WTC11 (cell line): ENCODE measurements around the gene MRTFB. TPM values are rescaled to one million over a fixed set of nuclear protein-coding genes. Genes with fewer than 3 reads are reported as not detected.

Experiments used
- ATAC-seq: fragments of 200-7000 bp; cut with Tn5 transposase; 2 replicates; pipeline ENCODE4 v1.10.0; 2021; ENCODE audit warnings: mild to moderate bottlenecking, moderate library complexity
- CTCF ChIA-PET: fragments of 300-600 bp; sonication (Branson Sonifier 250); formaldehyde crosslinking; loops from one replicate; lab custom pipeline; 2021; ENCODE audit warnings: antibody characterized with exemption; lab: Charles Lee
- POLR2A ChIA-PET: fragments of 350-600 bp; sonication (Branson Sonifier 250); formaldehyde crosslinking; loops from one replicate; lab custom pipeline; 2021; ENCODE audit warnings: antibody characterized with exemption; lab: Charles Lee
- DNase-seq: peaks from one replicate; pipeline ENCODE4 v3.0.0; 2021; ENCODE audit warnings: low spot score
- H3K27ac Mint-ChIP-seq: 2 replicates; pipeline ENCODE4 v1.8.0; 2021; ENCODE audit warnings: mixed read lengths
- H3K27me3 Mint-ChIP-seq: 2 replicates; pipeline ENCODE4 v1.8.0; 2021; ENCODE audit warnings: low read depth, mild to moderate bottlenecking, moderate library complexity, mixed read lengths
- H3K36me3 Mint-ChIP-seq: 2 replicates; pipeline ENCODE4 v1.8.0; 2021; ENCODE audit warnings: mixed read lengths
- H3K4me1 Mint-ChIP-seq: 2 replicates; pipeline ENCODE4 v1.8.0; 2022; ENCODE audit warnings: mixed read lengths
- H3K4me3 Mint-ChIP-seq: 2 replicates; pipeline ENCODE4 v1.8.0; 2021; ENCODE audit warnings: mild to moderate bottlenecking, moderate library complexity, mixed read lengths
- H3K9me3 Mint-ChIP-seq: 2 replicates; pipeline ENCODE4 v1.8.0; 2021; ENCODE audit warnings: mixed read lengths
- ATF1 ChIP-seq: sonication (generic); formaldehyde crosslinking; IDR thresholded peaks from 2 replicates; pipeline ENCODE4 v1.8.1; 2023; ENCODE audit warnings: mild to moderate bottlenecking, moderate library complexity, missing genetic modification reagents
- CREM ChIP-seq: sonication (generic); formaldehyde crosslinking; IDR thresholded peaks from 2 replicates; pipeline ENCODE4 v1.8.1; 2022; ENCODE audit warnings: mild to moderate bottlenecking, missing genetic modification reagents, moderate library complexity
- GABPB1 ChIP-seq: sonication (generic); formaldehyde crosslinking; IDR thresholded peaks from 2 replicates; pipeline ENCODE4 v1.8.1; 2023; ENCODE audit warnings: mild to moderate bottlenecking, missing genetic modification reagents
- JAZF1 ChIP-seq: fragments of 250-450 bp; sonication (Bioruptor Pico); IDR thresholded peaks from 2 replicates; pipeline ENCODE4 v1.9.0; 2021; ENCODE audit warnings: moderate library complexity, mild to moderate bottlenecking, inconsistent platforms
- MYBL2 ChIP-seq: sonication (generic); formaldehyde crosslinking; IDR thresholded peaks from 2 replicates; pipeline ENCODE4 v1.8.1; 2023; ENCODE audit warnings: mild to moderate bottlenecking, moderate library complexity, missing genetic modification reagents
- NR3C1 ChIP-seq: sonication (generic); formaldehyde crosslinking; conservative IDR thresholded peaks from 2 replicates; pipeline ENCODE4 v1.8.1; 2023; ENCODE audit warnings: low read depth, mild to moderate bottlenecking, missing genetic modification reagents
- RELA ChIP-seq: sonication (generic); formaldehyde crosslinking; IDR thresholded peaks from 2 replicates; pipeline ENCODE4 v1.8.1; 2022; ENCODE audit warnings: missing genetic modification reagents, mild to moderate bottlenecking, borderline replicate concordance
- SMAD4 ChIP-seq: sonication (generic); formaldehyde crosslinking; IDR thresholded peaks from 2 replicates; pipeline ENCODE4 v1.8.0; 2022; ENCODE audit warnings: mild to moderate bottlenecking, missing genetic modification reagents
- TCF7 ChIP-seq: sonication (generic); formaldehyde crosslinking; IDR thresholded peaks from 2 replicates; pipeline ENCODE4 v1.8.0; 2022; ENCODE audit warnings: mild to moderate bottlenecking, low read depth, missing genetic modification reagents, moderate library complexity
- ZBTB21 ChIP-seq: sonication (generic); formaldehyde crosslinking; IDR thresholded peaks from 2 replicates; pipeline ENCODE4 v1.8.1; 2023; ENCODE audit warnings: mild to moderate bottlenecking, missing genetic modification reagents, borderline replicate concordance
- ZNF423 ChIP-seq: fragments of 250-450 bp; sonication (Bioruptor Pico); IDR thresholded peaks from 2 replicates; pipeline ENCODE4 v2.1.2; 2022; ENCODE audit warnings: mild to moderate bottlenecking, moderate library complexity
- total RNA-seq: library from RNA; stranded (reverse); gene quantifications from 3 replicates; pipeline ENCODE4 v1.2.3, GENCODE V29; 2021
- TF ChIP-seq, protein P1 (sequence below): sonication (generic); formaldehyde crosslinking; IDR thresholded peaks from 2 replicates; pipeline ENCODE4 v1.8.1; 2023; ENCODE audit warnings: mild to moderate bottlenecking, missing genetic modification reagents, moderate library complexity
- TF ChIP-seq, protein P2 (sequence below): sonication (generic); formaldehyde crosslinking; IDR thresholded peaks from 2 replicates; pipeline ENCODE4 v1.8.1; 2022; ENCODE audit warnings: missing genetic modification reagents, borderline replicate concordance
- TF ChIP-seq, protein P3 (sequence below): sonication (generic); formaldehyde crosslinking; IDR thresholded peaks from 2 replicates; pipeline ENCODE4 v1.8.0; 2022; ENCODE audit warnings: mild to moderate bottlenecking, missing genetic modification reagents
- TF ChIP-seq, protein P4 (sequence below): sonication (generic); formaldehyde crosslinking; IDR thresholded peaks from 2 replicates; pipeline ENCODE4 v1.8.1; 2022; ENCODE audit warnings: mild to moderate bottlenecking, missing genetic modification reagents, moderate library complexity, borderline replicate concordance
- TF ChIP-seq, protein P5 (sequence below): fragments of 250-450 bp; sonication (Bioruptor Pico); IDR thresholded peaks from 2 replicates; pipeline ENCODE4 v1.9.0; 2021; ENCODE audit warnings: mild to moderate bottlenecking
- TF ChIP-seq, protein P6 (sequence below): sonication (generic); formaldehyde crosslinking; conservative IDR thresholded peaks from 2 replicates; pipeline ENCODE4 v1.8.1; 2023; ENCODE audit warnings: mild to moderate bottlenecking, low read depth, missing genetic modification reagents, moderate library complexity
- TF ChIP-seq, protein P7 (sequence below): fragments of 250-450 bp; sonication (Bioruptor Pico); IDR thresholded peaks from 2 replicates; pipeline ENCODE4 v2.1.2; 2022; ENCODE audit warnings: mild to moderate bottlenecking, moderate library complexity

MRTFB gene
- total RNA-seq, 1 experiment from 2014 or later, result 30.8 TPM

DNA sequence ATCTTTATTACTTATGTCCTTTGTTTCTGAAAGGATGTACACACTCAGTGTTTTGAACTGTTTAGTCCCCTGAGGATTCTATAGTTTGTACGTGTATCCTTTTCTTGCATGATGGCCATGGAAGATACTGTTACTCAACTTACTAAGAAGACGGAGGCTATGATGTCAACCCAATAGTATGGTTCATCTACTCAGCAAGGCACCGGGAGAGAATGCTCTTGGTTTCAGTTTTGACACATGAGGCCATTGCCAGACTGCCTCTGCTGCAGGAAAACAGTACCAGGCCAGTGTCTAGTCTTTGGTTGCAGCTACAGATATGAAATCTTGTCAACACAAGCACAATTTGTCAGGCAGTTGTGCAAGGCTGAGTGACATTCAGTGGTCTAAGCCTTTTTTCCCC is 134.5 kb downstream of the MRTFB start (continued):
- TF ChIP-seq NR3C1 (CRISPR knock-in tag) (no peak), ZBTB21 (CRISPR knock-in tag) (no peak), SMAD4 (CRISPR knock-in tag) (no peak)
- TF ChIP-seq, protein P1, sequence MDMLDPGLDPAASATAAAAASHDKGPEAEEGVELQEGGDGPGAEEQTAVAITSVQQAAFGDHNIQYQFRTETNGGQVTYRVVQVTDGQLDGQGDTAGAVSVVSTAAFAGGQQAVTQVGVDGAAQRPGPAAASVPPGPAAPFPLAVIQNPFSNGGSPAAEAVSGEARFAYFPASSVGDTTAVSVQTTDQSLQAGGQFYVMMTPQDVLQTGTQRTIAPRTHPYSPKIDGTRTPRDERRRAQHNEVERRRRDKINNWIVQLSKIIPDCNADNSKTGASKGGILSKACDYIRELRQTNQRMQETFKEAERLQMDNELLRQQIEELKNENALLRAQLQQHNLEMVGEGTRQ (CRISPR knock-in tag), result no peak

DNA sequence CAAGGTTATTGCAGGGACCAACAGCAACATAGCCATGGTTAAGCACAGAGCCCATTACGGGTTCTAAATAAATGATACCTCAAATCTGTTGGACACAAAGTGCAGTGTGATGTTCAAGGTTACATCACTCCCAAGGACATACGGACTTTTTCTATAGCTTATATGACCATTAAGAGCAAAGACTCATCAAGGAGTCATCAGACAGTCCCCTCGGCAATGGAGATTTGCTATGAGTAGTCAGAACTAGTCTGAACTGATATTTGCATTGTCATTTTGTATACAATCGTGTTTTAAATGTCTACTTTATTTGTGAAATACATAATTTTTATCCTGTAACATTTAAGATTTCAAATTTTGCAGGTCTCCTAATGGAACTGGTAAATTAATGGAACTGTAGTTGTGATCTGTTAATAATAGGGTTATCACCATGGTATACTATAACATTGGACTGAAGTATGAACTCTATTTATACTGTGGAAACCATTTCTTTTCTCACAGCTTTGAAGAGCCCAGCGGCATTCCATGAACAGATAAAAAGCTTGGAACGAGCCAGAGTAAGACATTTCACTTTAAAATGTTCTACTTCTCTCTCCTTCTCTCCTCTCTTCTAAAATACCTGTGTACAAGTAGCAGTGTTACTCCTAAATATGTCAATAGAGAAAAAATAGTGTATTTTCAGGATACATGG is 140.9 kb downstream of the MRTFB start:
- ChIA-PET POLR2A (no interaction called here), CTCF (interaction anchor here (1.1 kb wide), 1 partner anchor 292 kb away, joined by 4 read pairs; the partner anchor contains the start of gene ERCC4)
- Mint-ChIP-seq H3K36me3 (peaks cover 10% of the 10 kb centered on the region), H3K4me1 (no peaks in the 10 kb centered on the region), H3K27me3 (no peaks in the 10 kb centered on the region), H3K27ac (no peak overlapping the region), H3K4me3 (no peak overlapping the region), H3K9me3 (no peaks in the 10 kb centered on the region)
- no peak for TF ChIP-seq GABPB1 (CRISPR knock-in tag)
- TF ChIP-seq, protein P2, sequence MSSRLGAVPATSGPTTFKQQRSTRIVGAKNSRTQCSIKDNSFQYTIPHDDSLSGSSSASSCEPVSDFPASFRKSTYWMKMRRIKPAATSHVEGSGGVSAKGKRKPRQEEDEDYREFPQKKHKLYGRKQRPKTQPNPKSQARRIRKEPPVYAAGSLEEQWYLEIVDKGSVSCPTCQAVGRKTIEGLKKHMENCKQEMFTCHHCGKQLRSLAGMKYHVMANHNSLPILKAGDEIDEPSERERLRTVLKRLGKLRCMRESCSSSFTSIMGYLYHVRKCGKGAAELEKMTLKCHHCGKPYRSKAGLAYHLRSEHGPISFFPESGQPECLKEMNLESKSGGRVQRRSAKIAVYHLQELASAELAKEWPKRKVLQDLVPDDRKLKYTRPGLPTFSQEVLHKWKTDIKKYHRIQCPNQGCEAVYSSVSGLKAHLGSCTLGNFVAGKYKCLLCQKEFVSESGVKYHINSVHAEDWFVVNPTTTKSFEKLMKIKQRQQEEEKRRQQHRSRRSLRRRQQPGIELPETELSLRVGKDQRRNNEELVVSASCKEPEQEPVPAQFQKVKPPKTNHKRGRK (CRISPR knock-in tag), result no peak
- no peak for TF ChIP-seq RELA
- no peak for TF ChIP-seq ZNF423 (CRISPR knock-in tag)
- ATAC-seq, result no peak
- DNase-seq, result no peak

DNA sequence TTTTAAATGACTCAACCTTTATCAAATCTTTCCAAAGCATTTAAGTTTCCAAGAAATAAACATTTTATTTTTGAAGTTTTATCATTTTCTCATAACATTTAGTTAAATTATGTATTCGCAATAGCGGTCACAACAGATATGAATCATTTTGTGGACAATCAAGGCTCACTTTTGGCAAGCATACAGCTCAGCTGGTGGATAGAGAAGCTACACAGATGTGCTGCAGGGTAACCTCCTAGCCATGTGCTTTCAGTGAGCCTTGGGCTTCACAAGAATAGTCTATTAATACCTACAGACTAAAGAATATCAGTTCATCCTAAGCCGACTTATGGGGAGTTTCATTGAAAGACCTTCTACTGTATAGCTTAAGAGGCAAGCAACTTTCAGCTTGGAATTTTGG is 144.8 kb downstream of the MRTFB start:
- Mint-ChIP-seq H3K27me3 (no peaks in the 10 kb centered on the region), H3K27ac (no peak overlapping the region), H3K4me3 (no peak overlapping the region), H3K4me1 (0 out of 2 replicates have a peak, but pooled peaks cover 4% of the 10 kb centered on the region), H3K9me3 (no peaks in the 10 kb centered on the region), H3K36me3 (peaks cover 27% of the 10 kb centered on the region)
- ATAC-seq (no peak), DNase-seq (no peak)
- TF ChIP-seq, protein P1 (CRISPR knock-in tag), result no peak
- TF ChIP-seq CREM (CRISPR knock-in tag), result no peak
- TF ChIP-seq, protein P3, sequence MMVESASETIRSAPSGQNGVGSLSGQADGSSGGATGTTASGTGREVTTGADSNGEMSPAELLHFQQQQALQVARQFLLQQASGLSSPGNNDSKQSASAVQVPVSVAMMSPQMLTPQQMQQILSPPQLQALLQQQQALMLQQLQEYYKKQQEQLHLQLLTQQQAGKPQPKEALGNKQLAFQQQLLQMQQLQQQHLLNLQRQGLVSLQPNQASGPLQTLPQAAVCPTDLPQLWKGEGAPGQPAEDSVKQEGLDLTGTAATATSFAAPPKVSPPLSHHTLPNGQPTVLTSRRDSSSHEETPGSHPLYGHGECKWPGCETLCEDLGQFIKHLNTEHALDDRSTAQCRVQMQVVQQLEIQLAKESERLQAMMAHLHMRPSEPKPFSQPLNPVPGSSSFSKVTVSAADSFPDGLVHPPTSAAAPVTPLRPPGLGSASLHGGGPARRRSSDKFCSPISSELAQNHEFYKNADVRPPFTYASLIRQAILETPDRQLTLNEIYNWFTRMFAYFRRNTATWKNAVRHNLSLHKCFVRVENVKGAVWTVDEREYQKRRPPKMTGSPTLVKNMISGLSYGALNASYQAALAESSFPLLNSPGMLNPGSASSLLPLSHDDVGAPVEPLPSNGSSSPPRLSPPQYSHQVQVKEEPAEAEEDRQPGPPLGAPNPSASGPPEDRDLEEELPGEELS, result no peak
- no peak for TF ChIP-seq ZBTB21 (CRISPR knock-in tag)
- TF ChIP-seq, protein P4, sequence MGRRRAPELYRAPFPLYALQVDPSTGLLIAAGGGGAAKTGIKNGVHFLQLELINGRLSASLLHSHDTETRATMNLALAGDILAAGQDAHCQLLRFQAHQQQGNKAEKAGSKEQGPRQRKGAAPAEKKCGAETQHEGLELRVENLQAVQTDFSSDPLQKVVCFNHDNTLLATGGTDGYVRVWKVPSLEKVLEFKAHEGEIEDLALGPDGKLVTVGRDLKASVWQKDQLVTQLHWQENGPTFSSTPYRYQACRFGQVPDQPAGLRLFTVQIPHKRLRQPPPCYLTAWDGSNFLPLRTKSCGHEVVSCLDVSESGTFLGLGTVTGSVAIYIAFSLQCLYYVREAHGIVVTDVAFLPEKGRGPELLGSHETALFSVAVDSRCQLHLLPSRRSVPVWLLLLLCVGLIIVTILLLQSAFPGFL (CRISPR knock-in tag), result no peak
- TF ChIP-seq JAZF1 (CRISPR knock-in tag), result no peak
- no peak for TF ChIP-seq MYBL2 (CRISPR knock-in tag)
- TF ChIP-seq, protein P5, sequence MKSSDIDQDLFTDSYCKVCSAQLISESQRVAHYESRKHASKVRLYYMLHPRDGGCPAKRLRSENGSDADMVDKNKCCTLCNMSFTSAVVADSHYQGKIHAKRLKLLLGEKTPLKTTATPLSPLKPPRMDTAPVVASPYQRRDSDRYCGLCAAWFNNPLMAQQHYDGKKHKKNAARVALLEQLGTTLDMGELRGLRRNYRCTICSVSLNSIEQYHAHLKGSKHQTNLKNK, result no peak
- no peak for TF ChIP-seq TCF7 (CRISPR knock-in tag)
- no peak for TF ChIP-seq ATF1
- TF ChIP-seq, protein P6, sequence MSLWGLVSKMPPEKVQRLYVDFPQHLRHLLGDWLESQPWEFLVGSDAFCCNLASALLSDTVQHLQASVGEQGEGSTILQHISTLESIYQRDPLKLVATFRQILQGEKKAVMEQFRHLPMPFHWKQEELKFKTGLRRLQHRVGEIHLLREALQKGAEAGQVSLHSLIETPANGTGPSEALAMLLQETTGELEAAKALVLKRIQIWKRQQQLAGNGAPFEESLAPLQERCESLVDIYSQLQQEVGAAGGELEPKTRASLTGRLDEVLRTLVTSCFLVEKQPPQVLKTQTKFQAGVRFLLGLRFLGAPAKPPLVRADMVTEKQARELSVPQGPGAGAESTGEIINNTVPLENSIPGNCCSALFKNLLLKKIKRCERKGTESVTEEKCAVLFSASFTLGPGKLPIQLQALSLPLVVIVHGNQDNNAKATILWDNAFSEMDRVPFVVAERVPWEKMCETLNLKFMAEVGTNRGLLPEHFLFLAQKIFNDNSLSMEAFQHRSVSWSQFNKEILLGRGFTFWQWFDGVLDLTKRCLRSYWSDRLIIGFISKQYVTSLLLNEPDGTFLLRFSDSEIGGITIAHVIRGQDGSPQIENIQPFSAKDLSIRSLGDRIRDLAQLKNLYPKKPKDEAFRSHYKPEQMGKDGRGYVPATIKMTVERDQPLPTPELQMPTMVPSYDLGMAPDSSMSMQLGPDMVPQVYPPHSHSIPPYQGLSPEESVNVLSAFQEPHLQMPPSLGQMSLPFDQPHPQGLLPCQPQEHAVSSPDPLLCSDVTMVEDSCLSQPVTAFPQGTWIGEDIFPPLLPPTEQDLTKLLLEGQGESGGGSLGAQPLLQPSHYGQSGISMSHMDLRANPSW (CRISPR knock-in tag), result no peak
- TF ChIP-seq, protein P7, sequence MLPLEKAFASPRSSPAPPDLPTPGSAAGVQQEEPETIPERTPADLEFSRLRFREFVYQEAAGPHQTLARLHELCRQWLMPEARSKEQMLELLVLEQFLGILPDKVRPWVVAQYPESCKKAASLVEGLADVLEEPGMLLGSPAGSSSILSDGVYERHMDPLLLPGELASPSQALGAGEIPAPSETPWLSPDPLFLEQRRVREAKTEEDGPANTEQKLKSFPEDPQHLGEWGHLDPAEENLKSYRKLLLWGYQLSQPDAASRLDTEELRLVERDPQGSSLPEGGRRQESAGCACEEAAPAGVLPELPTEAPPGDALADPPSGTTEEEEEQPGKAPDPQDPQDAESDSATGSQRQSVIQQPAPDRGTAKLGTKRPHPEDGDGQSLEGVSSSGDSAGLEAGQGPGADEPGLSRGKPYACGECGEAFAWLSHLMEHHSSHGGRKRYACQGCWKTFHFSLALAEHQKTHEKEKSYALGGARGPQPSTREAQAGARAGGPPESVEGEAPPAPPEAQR, result no peak
- CTCF ChIA-PET, result interaction anchor here (1.3 to 1.4 kb wide), 2 partner anchors 280 to 296 kb away, joined by 3 read pairs; partner anchors contain the start of gene ERCC4
- POLR2A ChIA-PET, result no interaction called here
